Kidney (tissue), 14 donors: ENCODE measurements around the gene PDZD2. TPM values are rescaled to one million over a fixed set of nuclear protein-coding genes. Genes with fewer than 3 reads are reported as not detected.

Experiments
- DNase-seq, 5 donors: peaks; one replicate each; pipeline ENCODE4 v3.0.0-alpha.2; 2013 to 2020
- FAIRE-seq: peaks from 2 replicates; lab custom pipeline; 2012; peaks lifted over from hg19 to GRCh38; lab: Jason Lieb, UNC
- H3K27ac ChIP-seq, 2 donors: one replicate each; pipeline ENCODE4 v1.7.0; 2013; ENCODE audit warnings: low read depth in 2 of 2, low read length in 2 of 2, inconsistent platforms in 1 of 2
- H3K27me3 ChIP-seq: one replicate; pipeline ENCODE4 v1.7.1; 2013; ENCODE audit warnings: low read length, inconsistent platforms; ENCODE audit not compliant: control insufficient read depth, insufficient read depth
- H3K36me3 ChIP-seq, 3 donors: one replicate each; pipeline versions ENCODE4 v1.7.0 to v1.7.1; 2013; ENCODE audit warnings: low read length in 3 of 3, control low read depth in 1 of 3, inconsistent platforms in 1 of 3; ENCODE audit not compliant: insufficient read depth in 3 of 3, control insufficient read depth in 2 of 3
- H3K4me1 ChIP-seq, 3 donors: one replicate each; pipeline versions ENCODE4 v1.7.0 to v1.7.1; 2013; ENCODE audit warnings: low read length in 3 of 3, inconsistent platforms in 1 of 3, low read depth in 1 of 3; ENCODE audit not compliant: control insufficient read depth in 2 of 3, insufficient read depth in 2 of 3
- H3K4me3 ChIP-seq, 3 donors: one replicate each; pipeline versions ENCODE4 v1.7.0 to v1.8.1; 2013; ENCODE audit warnings: low read length in 3 of 3, control low read depth in 1 of 3, inconsistent platforms in 1 of 3
- H3K9ac ChIP-seq, 3 donors: one replicate each; pipeline versions ENCODE4 v1.7.0 to v1.7.1; 2013; ENCODE audit warnings: low read length in 3 of 3, control low read depth in 1 of 3, inconsistent platforms in 1 of 3
- H3K9me3 ChIP-seq, 3 donors: one replicate each; pipeline versions ENCODE4 v1.7.0 to v1.7.1; 2013; ENCODE audit warnings: low read length in 3 of 3, control low read depth in 1 of 3, inconsistent platforms in 1 of 3; ENCODE audit not compliant: control insufficient read depth in 2 of 3, insufficient read depth in 1 of 3
- CTCF ChIP-seq: IDR thresholded peaks from 3 replicates; pipeline ENCODE4 v1.5.1; 2012; ENCODE audit warnings: mild to moderate bottlenecking, moderate library complexity, borderline replicate concordance; ENCODE audit not compliant: insufficient read depth; ENCODE audit errors: extremely low read depth
- intact Hi-C: fragments of 100-400 bp; cut with DNase I; formaldehyde crosslinking; loops from one replicate; pipeline ENCODE4 v1.11.1; 2022
- polyA plus RNA-seq: library from polyadenylated mRNA; stranded (reverse); fragments of 350-450 nt; fragmentation: Illumina TruSeq; extraction: RNeasy Lipid Tissue Mini Kit (QIAGEN cat#74804); gene quantifications from one replicate; pipeline ENCODE4 v1.2.3, GENCODE V29; 2014; ENCODE audit warnings: low read depth, low replicate concordance; ENCODE audit not compliant: insufficient read depth
- total RNA-seq: library from RNA; stranded (reverse); fragmentation: NEBNext Ultra II Directional; extraction: Animal tissue kit (Norgen Biotek cat#: 25700); gene quantifications from one replicate; pipeline ENCODE4 v1.2.1, GENCODE V29; 2021
- donor health status: control.
- donor health status: control.
- donor health status: control.
- donor health status: control.
- donor health status: control.
- donor health status: DM: yes; HTN: yes; CAD: no.
- donor health status: Normal renal cell carcinoma (clear cell type).

Gene PDZD2
- total and polyA plus RNA-seq, 2 donors from 2014 or later = 6.2 to 14.8 TPM

GRCh38 chr5:31605920-31606319, 33.0 kb upstream of the PDZD2 start:
- H3K9ac ChIP-seq = no peak overlapping the region
- DNase-seq = no peak
- TF ChIP-seq CTCF = no peak
- no peaks in the 10 kb centered on the region for H3K36me3 ChIP-seq
- no peak overlapping the region for H3K4me3 ChIP-seq
- no peak for FAIRE-seq
- H3K27ac ChIP-seq = no peak overlapping the region
- no peaks in the 10 kb centered on the region for H3K4me1 ChIP-seq
- intact Hi-C loops = no loop called here
- no peaks in the 10 kb centered on the region for H3K27me3 ChIP-seq
- no peaks in the 10 kb centered on the region for H3K9me3 ChIP-seq

GRCh38 chr5:31607546-31607945, 31.4 kb upstream of the PDZD2 start:
- no peak for TF ChIP-seq CTCF
- Histone ChIP-seq H3K9me3 (no peaks in the 10 kb centered on the region), H3K4me1 (no peaks in the 10 kb centered on the region), H3K27ac (no peak overlapping the region), H3K9ac (no peak overlapping the region), H3K36me3 (no peaks in the 10 kb centered on the region), H3K27me3 (no peaks in the 10 kb centered on the region), H3K4me3 (no peak overlapping the region)
- DNase-seq = no peak
- no peak for FAIRE-seq
- intact Hi-C loops = no loop called here

- no peak for TF ChIP-seq CTCF
- intact Hi-C loops = no loop called here
- FAIRE-seq (no peak), DNase-seq (no peak)
- H3K4me1 ChIP-seq = no peaks in the 10 kb centered on the region
- no peaks in the 10 kb centered on the region for H3K27me3 ChIP-seq
- no peak overlapping the region for H3K9ac ChIP-seq
- H3K9me3 ChIP-seq = no peaks in the 10 kb centered on the region
- H3K4me3 ChIP-seq = no peak overlapping the region
- H3K27ac ChIP-seq = no peak overlapping the region
- H3K36me3 ChIP-seq = no peaks in the 10 kb centered on the region
Observed at GRCh38 chr5:31611002-31611401, 27.9 kb upstream of the PDZD2 start.

GRCh38 chr5:31613651-31614050, 25.3 kb upstream of the PDZD2 start:
- FAIRE-seq (no peak), DNase-seq (no peak)
- Histone ChIP-seq H3K27me3 (no peaks in the 10 kb centered on the region), H3K27ac (no peak overlapping the region), H3K9ac (no peak overlapping the region), H3K4me1 (no peaks in the 10 kb centered on the region), H3K36me3 (no peaks in the 10 kb centered on the region), H3K9me3 (no peaks in the 10 kb centered on the region), H3K4me3 (no peak overlapping the region)
- no peak for TF ChIP-seq CTCF
- intact Hi-C loops = no loop called here
